Stimulated activated naive CD8-positive, alpha-beta T cell treated with anti-CD3 and anti-CD28 coated beads, Interleukin-15, Interleukin-2, amounts not matched to agents 100 ng/mL and 50 ng/mL, for 24 hours (primary cell): ENCODE measurements around the gene CRYM.
A peak's percentile ranks its signal among the peaks of the same experiment; 100 is the strongest.
"Not testable (repeated sequence)": the region's sequence is repeated elsewhere in the genome, so short reads cannot be mapped to it uniquely, and the experiment has no call there.

ENCODE experiments used
- H3K27ac Mint-ChIP-seq: one replicate; pipeline ENCODE4 v1.8.0; 2021; ENCODE audit warnings: mild to moderate bottlenecking, mixed read lengths
- H3K27me3 Mint-ChIP-seq: one replicate; pipeline ENCODE4 v1.8.0; 2021; ENCODE audit warnings: mixed read lengths
- H3K36me3 Mint-ChIP-seq: one replicate; pipeline ENCODE4 v1.8.0; 2021; ENCODE audit warnings: low read depth, mixed read lengths
- H3K4me1 Mint-ChIP-seq: one replicate; pipeline ENCODE4 v1.8.0; 2021; ENCODE audit warnings: low read depth, mixed read lengths
- H3K4me3 Mint-ChIP-seq: one replicate; pipeline ENCODE4 v1.8.0; 2021; ENCODE audit warnings: mild to moderate bottlenecking, mixed read lengths
- H3K9me3 Mint-ChIP-seq: one replicate; pipeline ENCODE4 v1.8.0; 2021; ENCODE audit warnings: mixed read lengths

The CRYM gene

DNA sequence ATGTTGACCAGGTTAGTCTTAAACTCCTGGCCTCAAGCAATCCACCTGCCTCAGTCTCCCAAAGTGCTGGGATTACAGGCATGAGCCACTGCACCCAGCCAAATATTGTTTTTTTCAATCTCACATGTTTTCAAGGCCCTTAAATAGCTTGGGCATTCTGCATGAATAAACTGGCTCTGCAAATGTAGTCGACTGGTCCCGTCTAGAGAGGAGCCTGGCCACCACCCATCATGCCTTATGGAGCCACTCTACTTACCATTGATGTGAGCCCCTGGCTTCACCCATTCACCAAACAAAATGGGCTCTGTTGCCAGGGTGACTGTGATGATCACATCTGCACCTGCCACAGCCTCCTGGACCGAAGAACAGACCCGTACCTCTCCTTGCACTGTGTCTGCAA, 10.8 kb downstream of the CRYM start:
- no peaks in the 10 kb centered on the region for H3K27me3 Mint-ChIP-seq
- H3K4me3 Mint-ChIP-seq = no peak overlapping the region
- no peaks in the 10 kb centered on the region for H3K36me3 Mint-ChIP-seq
- H3K4me1 Mint-ChIP-seq = peaks cover 8% of the 10 kb centered on the region
- no peaks in the 10 kb centered on the region for H3K9me3 Mint-ChIP-seq
- H3K27ac Mint-ChIP-seq = no peak overlapping the region

DNA sequence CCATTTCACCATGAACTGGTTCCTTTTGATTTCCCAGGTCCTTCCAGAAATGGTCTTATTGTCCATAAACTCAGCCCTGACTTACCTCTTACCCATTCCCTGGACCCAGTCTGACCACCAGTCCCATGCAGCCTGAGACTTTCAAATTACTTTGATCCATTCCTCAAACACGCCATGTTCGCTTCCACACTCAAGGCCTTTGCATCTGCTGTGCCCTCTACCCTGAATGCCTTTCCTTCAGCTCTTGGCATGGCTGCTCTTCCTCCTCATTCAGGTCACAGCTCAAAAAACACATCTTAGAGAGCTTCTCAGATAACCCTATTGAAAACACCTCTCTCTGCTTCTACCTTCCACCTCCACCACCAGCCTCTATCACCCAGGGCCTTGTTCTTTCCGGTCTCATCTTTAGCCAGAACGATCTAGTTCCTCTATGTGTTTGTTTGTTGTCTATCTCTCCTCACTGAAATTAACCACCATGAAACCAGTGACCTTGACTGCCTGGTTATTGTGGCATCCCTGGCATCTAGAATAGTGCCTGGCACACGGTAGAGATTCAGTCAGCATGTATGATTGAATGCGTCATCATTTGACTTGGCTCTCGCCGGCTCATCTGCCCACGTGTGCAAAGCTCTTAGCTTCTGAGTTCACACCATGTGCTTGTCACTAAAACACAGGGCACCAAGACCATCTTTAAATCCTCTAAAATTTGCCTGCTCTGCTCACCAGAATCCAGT, 12.8 kb downstream of the CRYM start:
- no peak overlapping the region for H3K4me3 Mint-ChIP-seq
- no peaks in the 10 kb centered on the region for H3K27me3 Mint-ChIP-seq
- H3K9me3 Mint-ChIP-seq = no peaks in the 10 kb centered on the region
- H3K36me3 Mint-ChIP-seq = no peaks in the 10 kb centered on the region
- H3K27ac Mint-ChIP-seq = no peak overlapping the region
- peaks cover 8% of the 10 kb centered on the region for H3K4me1 Mint-ChIP-seq

DNA sequence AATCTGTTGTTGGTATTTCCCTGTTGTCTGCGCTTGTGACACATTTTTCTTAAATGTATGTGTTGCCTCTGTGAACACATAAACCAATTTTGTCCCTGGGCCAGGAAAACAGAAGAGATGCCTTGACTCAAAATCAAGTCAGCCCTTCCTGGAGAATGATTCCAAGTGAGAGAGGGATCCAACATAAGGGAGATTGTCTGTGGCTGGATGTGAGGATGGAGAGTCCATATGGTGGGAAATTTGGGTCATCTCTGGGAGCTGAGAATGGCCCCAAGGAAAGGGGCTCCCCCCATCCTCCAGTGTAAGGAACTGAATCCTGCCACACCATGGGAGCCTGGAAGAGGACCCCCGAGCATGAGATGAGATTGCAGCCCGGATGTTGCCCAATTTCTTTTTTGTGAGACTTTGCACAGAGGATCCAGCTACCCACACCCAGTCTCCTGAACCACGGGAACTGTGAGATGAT, 13.5 kb downstream of the CRYM start:
- Mint-ChIP-seq H3K36me3 (no peaks in the 10 kb centered on the region), H3K27me3 (no peaks in the 10 kb centered on the region), H3K27ac (no peak overlapping the region), H3K9me3 (no peaks in the 10 kb centered on the region), H3K4me3 (no peak overlapping the region), H3K4me1 (peaks cover 8% of the 10 kb centered on the region)

DNA sequence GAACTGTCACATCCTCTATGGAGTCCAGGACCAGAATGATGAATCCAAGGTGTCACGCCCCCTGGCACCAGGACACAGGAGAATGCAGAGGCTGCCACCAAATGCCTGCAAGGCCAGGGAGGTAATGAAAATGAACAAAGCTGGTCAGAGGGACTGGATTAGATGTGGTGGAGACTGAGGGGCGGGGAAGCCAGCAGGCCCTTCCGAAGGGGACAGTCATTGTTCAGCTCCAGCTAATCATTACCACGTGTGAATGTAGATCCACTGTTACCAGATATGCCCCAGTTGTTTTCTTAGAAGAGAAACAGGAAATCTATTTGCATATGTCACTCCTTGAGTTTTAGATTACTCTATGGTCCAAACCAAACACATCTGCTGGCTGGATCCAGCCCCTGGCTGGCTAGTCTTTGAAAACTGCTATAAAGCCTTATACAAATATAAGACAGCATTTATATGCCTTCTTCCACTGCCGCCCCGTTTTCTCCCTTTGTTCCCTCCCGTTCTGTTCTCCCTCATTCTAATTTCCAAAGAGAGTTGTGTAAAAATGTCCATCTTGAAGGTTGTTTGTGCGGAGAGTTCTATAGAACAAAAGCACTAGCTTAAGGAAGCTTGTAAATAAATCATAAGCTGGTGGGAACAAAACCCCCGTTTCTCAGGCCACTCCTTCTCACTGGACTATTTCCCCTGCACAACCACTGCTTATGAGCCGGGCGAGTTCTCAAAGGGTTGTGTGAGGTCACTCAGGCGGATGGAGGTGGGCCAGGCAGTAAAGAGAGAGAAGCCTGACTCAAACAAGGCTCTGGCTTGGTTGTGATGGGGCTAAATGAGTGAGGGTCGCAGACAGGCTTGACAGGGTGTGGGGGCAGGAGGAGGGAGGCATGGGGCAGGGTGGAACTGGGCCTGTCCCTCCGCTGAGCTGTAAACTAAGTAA, 14.2 kb downstream of the CRYM start:
- H3K27me3 Mint-ChIP-seq = no peaks in the 10 kb centered on the region
- H3K4me3 Mint-ChIP-seq = no peak overlapping the region
- H3K27ac Mint-ChIP-seq = peak overlapping the region; percentile 15
- H3K4me1 Mint-ChIP-seq = peaks cover 8% of the 10 kb centered on the region
- H3K36me3 Mint-ChIP-seq = no peaks in the 10 kb centered on the region
- no peaks in the 10 kb centered on the region for H3K9me3 Mint-ChIP-seq

DNA sequence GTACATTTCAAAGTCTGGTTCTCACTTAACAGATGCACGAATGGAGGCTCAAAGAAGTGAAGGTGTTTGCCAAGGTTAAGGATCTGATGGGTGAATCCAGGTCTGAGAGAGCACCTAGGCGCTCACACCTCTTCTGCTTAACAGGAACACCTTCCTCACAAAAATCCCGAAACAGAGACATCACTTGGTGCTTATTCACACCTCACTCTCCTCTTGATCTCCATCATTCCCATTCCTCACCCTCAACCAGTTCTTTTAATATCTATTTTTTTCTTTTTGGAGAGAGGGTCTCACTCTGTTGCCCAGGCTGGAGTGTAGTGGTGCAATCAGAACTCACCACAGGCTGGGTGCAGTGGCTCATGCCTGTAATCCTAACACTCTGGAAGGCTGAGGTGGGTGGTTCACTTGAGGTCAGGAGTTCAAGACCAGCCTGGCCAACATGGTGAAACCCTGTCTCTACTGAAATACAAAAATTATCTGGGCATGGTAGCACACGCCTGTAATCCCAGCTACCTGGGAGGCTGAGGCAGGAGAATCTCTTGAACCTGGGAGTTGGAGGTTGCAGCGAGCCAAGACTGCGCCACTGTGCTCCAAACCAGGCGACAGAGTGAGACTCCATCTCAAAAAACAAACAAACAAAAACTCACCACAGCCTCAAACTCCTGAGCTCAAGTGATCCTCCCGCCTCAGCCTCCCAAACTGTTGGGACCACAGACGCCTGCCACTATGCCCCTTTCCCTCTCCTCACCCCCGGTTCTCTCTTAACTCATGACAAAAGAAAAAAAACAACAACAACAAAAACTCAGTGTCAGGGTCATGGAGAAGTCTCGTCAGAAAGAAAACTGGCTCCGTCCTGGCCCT, 15.1 kb downstream of the CRYM start:
- Mint-ChIP-seq H3K4me1 (peaks cover 8% of the 10 kb centered on the region), H3K27me3 (peaks cover 4% of the 10 kb centered on the region), H3K36me3 (no peaks in the 10 kb centered on the region), H3K27ac (no peak overlapping the region), H3K9me3 (no peaks in the 10 kb centered on the region), H3K4me3 (no peak overlapping the region)

DNA sequence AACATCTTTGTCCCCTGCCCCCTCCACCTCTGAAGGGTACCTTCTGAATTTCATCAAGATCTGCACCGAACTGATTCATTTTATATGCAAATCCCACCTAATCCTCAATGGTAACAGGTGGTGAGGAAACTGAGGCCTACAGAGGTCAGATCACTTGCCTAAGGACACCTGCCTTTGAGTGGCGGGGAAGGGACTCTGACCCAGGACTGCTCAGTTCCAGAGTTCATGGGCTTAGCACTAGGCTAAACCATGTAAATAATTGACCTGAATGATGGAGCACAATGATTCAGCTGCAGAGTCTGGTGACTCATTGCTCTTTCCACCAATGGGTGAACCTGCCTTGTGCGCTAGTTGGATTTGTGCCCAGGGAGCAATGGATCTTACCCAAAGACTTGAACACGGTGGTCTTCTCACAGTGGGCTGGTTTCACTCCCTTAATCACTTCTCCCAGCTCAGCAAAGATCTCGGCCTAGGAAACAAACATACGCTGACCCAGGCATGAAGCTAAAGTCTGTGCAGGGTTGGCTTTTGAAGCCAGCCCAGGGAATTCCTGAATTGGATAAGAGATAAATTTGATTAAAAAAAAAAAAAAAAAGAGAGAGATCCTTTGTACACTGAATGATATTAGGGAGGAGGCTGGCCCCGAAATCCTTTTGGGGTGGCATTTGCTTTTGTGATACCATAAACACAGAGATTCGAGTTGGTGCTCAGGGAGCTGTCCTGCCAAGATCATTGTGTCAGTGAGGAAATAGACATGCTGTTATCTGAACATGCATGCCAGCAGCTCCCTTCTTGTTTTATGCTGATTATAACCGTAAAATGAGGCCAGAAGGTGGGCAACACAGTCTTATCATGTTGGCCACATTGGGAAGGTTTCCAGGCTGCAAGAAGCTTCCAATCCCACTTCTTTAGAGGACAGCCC, 17.0 kb downstream of the CRYM start:
- Mint-ChIP-seq H3K36me3 (no peaks in the 10 kb centered on the region), H3K9me3 (no peaks in the 10 kb centered on the region), H3K27ac (no peak overlapping the region), H3K4me3 (no peak overlapping the region), H3K27me3 (peaks cover 4% of the 10 kb centered on the region), H3K4me1 (peaks cover 8% of the 10 kb centered on the region)

DNA sequence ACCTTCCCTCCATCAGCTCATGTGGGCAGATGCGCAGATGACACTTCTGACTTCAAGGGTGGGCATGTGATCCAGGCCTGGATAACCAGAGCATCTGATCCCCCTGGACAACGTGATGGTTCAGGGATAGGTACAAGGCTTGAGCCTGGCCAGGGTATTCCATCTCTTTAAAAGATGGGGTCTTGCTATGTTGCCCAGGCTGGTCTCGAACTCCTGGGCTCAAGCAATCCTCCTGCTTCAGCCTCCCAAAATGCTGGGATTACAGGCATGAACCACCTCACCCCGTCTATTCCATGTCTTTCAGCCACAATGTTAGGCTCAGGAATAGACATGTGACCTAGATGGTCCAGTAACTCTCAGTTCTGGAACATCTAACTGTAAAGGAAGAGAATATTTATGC, 20.8 kb downstream of the CRYM start:
- H3K36me3 Mint-ChIP-seq = no peaks in the 10 kb centered on the region
- no peak overlapping the region for H3K27ac Mint-ChIP-seq
- H3K4me1 Mint-ChIP-seq = no peaks in the 10 kb centered on the region
- H3K4me3 Mint-ChIP-seq = no peak overlapping the region
- H3K27me3 Mint-ChIP-seq = peaks cover 13% of the 10 kb centered on the region
- H3K9me3 Mint-ChIP-seq = no peaks in the 10 kb centered on the region

DNA sequence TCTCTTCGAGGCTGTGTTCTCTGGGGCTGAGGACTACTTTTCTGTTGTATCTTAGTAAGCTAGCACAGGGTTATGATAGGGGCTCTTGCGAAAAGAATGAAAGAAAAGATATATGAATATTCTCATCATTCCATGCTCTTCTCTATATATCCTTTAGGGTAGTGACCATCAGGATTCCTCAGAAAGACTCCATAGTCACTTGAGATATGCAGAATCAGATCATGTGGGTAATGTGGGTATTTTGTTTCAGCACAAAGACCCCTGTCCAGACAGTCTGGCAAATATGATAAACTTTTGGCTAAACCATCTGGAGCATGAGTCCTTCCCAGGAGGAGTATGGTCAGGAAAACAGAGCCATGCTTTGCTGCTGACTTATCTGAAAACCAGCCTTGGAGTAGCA, 21.5 kb downstream of the CRYM start:
- Mint-ChIP-seq H3K9me3 (no peaks in the 10 kb centered on the region), H3K27me3 (peaks cover 14% of the 10 kb centered on the region), H3K4me1 (no peaks in the 10 kb centered on the region), H3K4me3 (no peak overlapping the region), H3K36me3 (no peaks in the 10 kb centered on the region), H3K27ac (no peak overlapping the region)

DNA sequence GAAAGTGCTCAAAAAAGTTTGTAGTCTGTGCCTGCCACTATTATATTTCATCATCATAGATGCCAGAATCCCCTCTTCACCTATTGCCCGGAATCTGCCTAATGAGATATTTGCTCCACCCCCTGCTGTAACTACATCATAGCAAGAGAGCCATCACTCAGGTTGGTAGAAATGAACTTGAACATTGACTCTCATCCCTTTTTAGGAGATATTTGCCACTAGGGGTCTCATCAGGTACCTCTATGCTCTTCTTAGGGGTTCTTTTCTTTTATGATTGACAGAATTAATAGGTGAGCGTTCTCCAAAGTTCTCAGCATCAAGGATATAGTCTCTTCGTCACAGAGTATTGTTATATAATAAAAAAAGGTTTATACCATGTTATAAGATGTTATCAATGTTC, 24.6 kb downstream of the CRYM start:
- H3K4me3 Mint-ChIP-seq = no peak overlapping the region
- H3K27me3 Mint-ChIP-seq = peaks cover 26% of the 10 kb centered on the region
- H3K27ac Mint-ChIP-seq = no peak overlapping the region
- H3K36me3 Mint-ChIP-seq = no peaks in the 10 kb centered on the region
- H3K4me1 Mint-ChIP-seq = peaks cover 4% of the 10 kb centered on the region
- H3K9me3 Mint-ChIP-seq = no peaks in the 10 kb centered on the region

DNA sequence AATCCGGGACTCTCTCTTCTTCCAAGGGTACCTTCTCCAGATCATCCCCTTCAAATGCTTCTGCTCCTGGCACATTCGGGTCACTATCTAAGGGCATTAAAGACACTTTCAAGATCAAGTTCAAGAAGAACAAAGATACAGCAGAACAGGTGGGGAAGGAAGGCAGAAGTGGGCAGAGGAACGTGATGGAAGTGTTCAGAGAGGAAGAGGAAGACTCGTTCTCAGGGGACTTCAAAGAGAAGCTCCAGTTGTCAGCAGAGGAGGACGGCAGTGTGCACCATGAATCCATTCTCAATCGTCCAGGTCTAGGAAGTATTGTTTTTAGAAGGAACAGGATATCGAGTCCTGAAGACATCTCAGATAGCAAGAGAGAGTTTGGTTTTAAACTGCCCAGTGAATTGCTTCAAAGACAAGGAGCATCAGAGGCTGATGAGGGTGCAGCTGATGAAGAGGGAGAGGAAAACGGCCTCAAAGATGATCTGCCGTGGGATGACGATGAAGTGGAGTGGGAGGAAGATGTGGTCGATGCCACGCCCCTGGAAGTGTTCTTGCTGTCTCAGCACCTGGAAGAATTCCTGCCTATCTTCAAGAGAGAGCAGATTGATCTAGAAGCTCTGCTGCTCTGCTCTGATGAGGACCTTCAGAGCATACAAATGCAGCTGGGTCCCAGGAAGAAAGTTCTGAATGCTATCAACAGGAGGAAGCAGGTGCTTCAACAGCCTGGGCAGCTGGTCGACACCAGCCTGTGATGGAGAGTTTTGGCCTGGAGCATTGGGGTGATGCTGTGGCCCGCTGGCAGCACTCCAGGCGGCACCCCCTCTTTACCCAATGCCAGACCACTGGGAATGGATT, 27.8 kb downstream of the CRYM start:
- Mint-ChIP-seq H3K27ac (no peak overlapping the region), H3K27me3 (peaks cover 35% of the 10 kb centered on the region), H3K4me3 (no peak overlapping the region), H3K9me3 (no peaks in the 10 kb centered on the region), H3K36me3 (no peaks in the 10 kb centered on the region), H3K4me1 (peaks cover 4% of the 10 kb centered on the region)

DNA sequence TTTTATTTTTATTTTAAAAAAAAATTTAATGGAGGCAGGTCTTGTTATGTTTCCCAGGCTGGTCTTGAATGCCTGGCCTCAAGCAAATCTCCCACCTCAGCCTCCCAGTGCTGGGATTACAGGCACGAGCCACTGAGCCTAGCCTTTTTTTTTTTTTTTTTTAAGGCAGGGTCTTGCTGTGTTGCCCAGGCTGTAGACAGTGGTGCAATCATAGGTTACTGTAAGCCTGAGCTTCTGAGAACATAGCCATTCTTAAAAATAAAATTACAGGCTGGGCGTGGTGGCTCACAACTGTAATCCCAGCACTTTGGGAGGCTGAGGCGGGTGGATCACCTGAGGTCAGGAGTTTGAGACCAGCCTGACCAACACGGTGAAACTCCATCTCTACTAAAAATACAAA, 29.9 kb downstream of the CRYM start:
- H3K27ac Mint-ChIP-seq, H3K36me3 Mint-ChIP-seq, H3K4me1 Mint-ChIP-seq, H3K9me3 Mint-ChIP-seq, H3K4me3 Mint-ChIP-seq: not testable (repeated sequence)
- peaks cover 28% of the 10 kb centered on the region for H3K27me3 Mint-ChIP-seq

DNA sequence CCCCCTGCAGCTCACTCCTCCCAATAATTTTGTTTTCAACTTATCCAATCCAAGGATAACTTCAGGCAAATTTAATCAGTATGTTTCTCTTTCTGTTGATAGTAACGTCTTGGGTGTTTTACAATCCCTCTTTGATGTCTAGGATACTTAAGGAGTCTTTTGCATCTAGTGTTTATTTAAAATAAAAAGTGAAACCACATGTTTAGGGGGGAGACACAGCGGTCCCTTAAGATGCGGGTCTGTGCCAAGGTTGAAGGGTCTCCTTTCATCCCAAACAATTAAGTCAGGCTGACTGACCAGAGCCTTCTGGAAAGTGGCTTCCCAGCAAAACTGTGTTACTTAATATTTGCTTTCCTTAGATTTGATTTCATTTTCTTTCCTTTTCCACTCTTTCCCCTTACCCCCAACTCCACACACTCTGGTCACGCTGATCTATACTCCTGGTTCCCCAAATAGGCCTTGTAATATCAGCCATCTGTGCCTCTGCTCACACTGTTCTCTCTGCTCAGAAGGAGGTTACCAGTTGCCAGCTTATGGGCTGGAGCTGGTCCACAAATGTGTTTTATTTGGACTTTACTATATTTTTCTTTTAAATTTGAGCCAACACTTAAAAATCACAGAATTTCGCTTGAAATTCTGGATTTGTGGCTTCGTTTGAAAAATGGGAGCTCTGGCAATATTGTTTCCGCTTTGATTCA, 33.4 kb downstream of the CRYM start:
- no peak overlapping the region for H3K27ac Mint-ChIP-seq
- H3K36me3 Mint-ChIP-seq = no peaks in the 10 kb centered on the region
- no peaks in the 10 kb centered on the region for H3K4me1 Mint-ChIP-seq
- no peak overlapping the region for H3K4me3 Mint-ChIP-seq
- H3K9me3 Mint-ChIP-seq = no peaks in the 10 kb centered on the region
- H3K27me3 Mint-ChIP-seq = peaks cover 17% of the 10 kb centered on the region

DNA sequence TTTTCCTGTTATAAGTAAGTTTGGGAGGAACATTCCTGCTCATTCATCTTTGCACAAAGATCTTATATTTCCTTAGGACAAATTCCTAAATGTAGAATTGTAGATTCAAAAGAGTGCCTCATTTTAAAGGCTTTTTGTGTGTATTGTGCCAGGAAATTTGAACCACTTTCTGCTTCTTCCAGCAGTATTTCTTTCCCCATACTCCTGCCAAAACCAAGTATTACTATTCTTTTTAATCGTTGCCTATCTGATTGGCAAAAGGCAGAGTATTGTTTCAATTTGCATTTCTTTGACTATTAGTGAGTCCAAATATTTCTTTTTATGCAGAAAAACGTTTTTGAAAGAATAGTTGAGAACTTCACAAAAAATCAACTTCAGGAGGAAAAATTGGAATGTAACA, 35.3 kb downstream of the CRYM start:
- no peaks in the 10 kb centered on the region for H3K9me3 Mint-ChIP-seq
- no peak overlapping the region for H3K27ac Mint-ChIP-seq
- no peaks in the 10 kb centered on the region for H3K36me3 Mint-ChIP-seq
- peaks cover 14% of the 10 kb centered on the region for H3K27me3 Mint-ChIP-seq
- H3K4me3 Mint-ChIP-seq = no peak overlapping the region
- no peaks in the 10 kb centered on the region for H3K4me1 Mint-ChIP-seq
